Naive thymus-derived CD8-positive, alpha-beta T cell (primary cell): ENCODE data around the gene ZIC5. TPM values are rescaled to one million over a fixed set of nuclear protein-coding genes. Genes with fewer than 3 reads are reported as not detected.
A peak's percentile ranks its signal among the peaks of the same experiment; 100 is the strongest.

Source experiments
- ATAC-seq, 2 donors: fragments of 150-1000 bp; cut with Tn5 transposase in 1 of 2; sonication (Bioruptor Pico), chemical (Tn5 transposase) in 1 of 2; 1 replicate in 1 of 2; 2 replicates in 1 of 2; pipeline ENCODE4 v1.10.0; 2021; ENCODE audit warnings: mild to moderate bottlenecking in 2 of 2, moderate library complexity in 2 of 2
- POLR2A ChIA-PET: fragments of 350-600 bp; sonication (Branson Sonifier 250); formaldehyde crosslinking; loops from one replicate; lab custom pipeline; 2021; ENCODE audit warnings: antibody characterized with exemption; lab: Charles Lee
- DNase-seq, 10 donors: peaks; one replicate each; pipeline versions ENCODE4 v3.0.0 to v3.0.0-alpha.2; 2020 to 2022
- H3K27ac Mint-ChIP-seq, 10 donors: one replicate each; pipeline ENCODE4 v1.8.0; 2020 to 2022; ENCODE audit warnings: mild to moderate bottlenecking in 10 of 10, mixed read lengths in 10 of 10, moderate library complexity in 4 of 10, inconsistent platforms in 1 of 10
- H3K27me3 Mint-ChIP-seq, 5 donors: one replicate each; pipeline ENCODE4 v1.8.0; 2021 to 2022; ENCODE audit warnings: mixed read lengths in 5 of 5
- H3K36me3 Mint-ChIP-seq, 3 donors: one replicate each; pipeline ENCODE4 v1.8.0; 2020 to 2022; ENCODE audit warnings: mixed read lengths in 3 of 3, mild to moderate bottlenecking in 2 of 3, inconsistent platforms in 1 of 3
- H3K4me1 Mint-ChIP-seq, 4 donors: one replicate each; pipeline ENCODE4 v1.8.0; 2021 to 2022; ENCODE audit warnings: mixed read lengths in 4 of 4
- H3K4me3 Mint-ChIP-seq, 10 donors: one replicate each; pipeline ENCODE4 v1.8.0; 2020 to 2022; ENCODE audit warnings: mild to moderate bottlenecking in 10 of 10, mixed read lengths in 10 of 10, moderate library complexity in 6 of 10, inconsistent platforms in 1 of 10
- H3K9me3 Mint-ChIP-seq, 9 donors: one replicate each; pipeline ENCODE4 v1.8.0; 2020 to 2022; ENCODE audit warnings: mixed read lengths in 9 of 9, mild to moderate bottlenecking in 3 of 9, inconsistent platforms in 1 of 9, moderate library complexity in 1 of 9
- polyA plus RNA-seq, 3 donors: library from polyadenylated mRNA; unstranded; fragments of 300-500 nt; fragmentation: Illumina TruSeq; gene quantifications; one replicate each; pipeline ENCODE4 v1.2.3, GENCODE V29; 2021
- total RNA-seq, 8 experiments: library from RNA in 2 of 8; stranded (reverse) in 2 of 8; gene quantifications; one replicate each; pipeline ENCODE4 v1.2.3 and lab custom pipeline; 2021 to 2026

The ZIC5 gene
- total and polyA plus RNA-seq, 5 experiments from 2014 or later = not detected

- ATAC-seq (no peak), DNase-seq (no peak)
- peak overlapping the region in 2 of 10 donors; percentile 4 to 36 for H3K4me3 Mint-ChIP-seq
- H3K27me3 Mint-ChIP-seq = peaks cover 62 to 95% (median 69%) of the 10 kb centered on the region in 5 donors
- H3K4me1 Mint-ChIP-seq = peaks cover 8 to 35% (median 25%) of the 10 kb centered on the region in 4 donors
- H3K27ac Mint-ChIP-seq = peak overlapping the region in 1 of 10 donors; percentile 56
- peaks cover 9 to 47% (median 21%) of the 10 kb centered on the region in 9 donors for H3K9me3 Mint-ChIP-seq
- peaks cover 6 to 35% (median 20%) of the 10 kb centered on the region in 3 donors for H3K36me3 Mint-ChIP-seq
- POLR2A ChIA-PET = interaction anchor here (0.6 to 2.7 kb wide), 4 partner anchors 9 to 337 kb away, joined by 3 to 9 read pairs (median 4); partner anchors contain the start of gene ZIC2
These were observed 21.4 kb upstream of the ZIC5 start for GRCh38 chr13:99992949-99993351.

GRCh38 chr13:99991828-99992775 is 20.5 kb upstream of the ZIC5 start:
- POLR2A ChIA-PET = interaction anchor here (0.7 to 2.7 kb wide), 5 partner anchors 9 to 336 kb away, joined by 3 to 9 read pairs (median 4); partner anchors contain the start of gene ZIC2
- peaks cover 6 to 37% (median 20%) of the 10 kb centered on the region in 3 donors for H3K36me3 Mint-ChIP-seq
- DNase-seq (peak in 1 of 10 donors; percentile 12), ATAC-seq (no peak)
- peaks cover 65 to 100% (median 77%) of the 10 kb centered on the region in 5 donors for H3K27me3 Mint-ChIP-seq
- H3K4me1 Mint-ChIP-seq = peaks cover 8 to 35% (median 25%) of the 10 kb centered on the region in 4 donors
- H3K9me3 Mint-ChIP-seq = peaks cover 9 to 52% (median 21%) of the 10 kb centered on the region in 9 donors
- H3K27ac Mint-ChIP-seq = peak overlapping the region in 2 of 10 donors; percentile 61 to 79
- H3K4me3 Mint-ChIP-seq = peak overlapping the region in 2 of 10 donors; percentile 22 to 36

- POLR2A ChIA-PET = interaction anchor here (0.6 to 2.7 kb wide), 5 partner anchors 8 to 669 kb away, joined by 3 to 9 read pairs (median 5); partner anchors contain the start of gene ZIC2
- DNase-seq (no peak), ATAC-seq (no peak)
- Mint-ChIP-seq H3K36me3 (peaks cover 6 to 36% (median 19%) of the 10 kb centered on the region in 3 donors), H3K27me3 (peaks cover 61 to 100% (median 79%) of the 10 kb centered on the region in 5 donors), H3K4me3 (peak overlapping the region in 3 of 10 donors; percentile 22 to 42 (median 41)), H3K4me1 (peaks cover 8 to 36% (median 26%) of the 10 kb centered on the region in 4 donors), H3K9me3 (peaks cover 9 to 56% (median 21%) of the 10 kb centered on the region in 9 donors), H3K27ac (peak overlapping the region in 1 of 10 donors; percentile 44)
These were observed 19.7 kb upstream of the ZIC5 start for GRCh38 chr13:99991013-99991827.

- peak overlapping the region in 2 of 10 donors; percentile 14 to 71 for H3K27ac Mint-ChIP-seq
- peaks cover 57 to 99% (median 75%) of the 10 kb centered on the region in 5 donors for H3K27me3 Mint-ChIP-seq
- H3K9me3 Mint-ChIP-seq = peaks cover 8 to 52% (median 18%) of the 10 kb centered on the region in 9 donors
- peak overlapping the region; percentile 7 to 62 (median 42) for H3K4me3 Mint-ChIP-seq
- H3K4me1 Mint-ChIP-seq = peaks cover 9 to 41% (median 28%) of the 10 kb centered on the region in 4 donors
- peak; percentile 35 to 47 for ATAC-seq
- POLR2A ChIA-PET = interaction anchor here (0.6 to 2.7 kb wide), 4 partner anchors 10 to 670 kb away, joined by 4 to 9 read pairs (median 6); partner anchors contain the start of gene ZIC2
- peak in 2 of 10 donors; percentile 14 to 27 for DNase-seq
- H3K36me3 Mint-ChIP-seq = peaks cover 8 to 32% (median 21%) of the 10 kb centered on the region in 3 donors
These were observed 18.8 kb upstream of the ZIC5 start for GRCh38 chr13:99990126-99990977.

GRCh38 chr13:99989276-99990125 is 17.9 kb upstream of the ZIC5 start:
- peak overlapping the region in 9 of 10 donors; percentile 2 to 78 (median 48) for H3K4me3 Mint-ChIP-seq

GRCh38 chr13:99988529-99989275 is 17.1 kb upstream of the ZIC5 start:
- H3K27me3 Mint-ChIP-seq = peaks cover 44 to 94% (median 70%) of the 10 kb centered on the region in 5 donors
- H3K4me1 Mint-ChIP-seq = peaks cover 7 to 41% (median 30%) of the 10 kb centered on the region in 4 donors
- H3K4me3 Mint-ChIP-seq = peak overlapping the region in 8 of 10 donors; percentile 22 to 78 (median 50)
- peak overlapping the region in 3 of 10 donors; percentile 56 to 61 (median 59) for H3K27ac Mint-ChIP-seq
- no peak for ATAC-seq
- POLR2A ChIA-PET = interaction anchor here (1.3 kb wide), 1 partner anchor 9 kb away, joined by 4 read pairs; no protein-coding TSS in a partner anchor
- DNase-seq = peak in 1 of 10 donors; percentile 6
- H3K9me3 Mint-ChIP-seq = peaks cover 0 to 51% (median 14%) of the 10 kb centered on the region in 9 donors
- H3K36me3 Mint-ChIP-seq = peaks cover 10 to 29% (median 13%) of the 10 kb centered on the region in 3 donors

More at GRCh38 chr13:99989276-99990125, 17.9 kb upstream of the ZIC5 start:
- Mint-ChIP-seq H3K27ac (peak overlapping the region in 3 of 10 donors; percentile 14 to 71 (median 61)), H3K27me3 (peaks cover 50 to 94% (median 70%) of the 10 kb centered on the region in 5 donors), H3K36me3 (peaks cover 6 to 24% (median 15%) of the 10 kb centered on the region in 3 donors), H3K4me1 (peaks cover 9 to 41% (median 27%) of the 10 kb centered on the region in 4 donors), H3K9me3 (peaks cover 0 to 47% (median 12%) of the 10 kb centered on the region in 9 donors)
- ATAC-seq = peak; percentile 18 to 41
- peak in 2 of 10 donors; percentile 16 to 21 for DNase-seq
- POLR2A ChIA-PET = interaction anchor here (1.3 to 2.1 kb wide), 2 partner anchors 9 to 15 kb away, joined by 4 to 6 read pairs; no protein-coding TSS in a partner anchor

GRCh38 chr13:99987154-99988019 is 15.8 kb upstream of the ZIC5 start:
- POLR2A ChIA-PET = interaction anchor here (1.1 to 1.8 kb wide), 2 partner anchors 10 to 12 kb away, joined by 4 to 6 read pairs; no protein-coding TSS in a partner anchor
- peak overlapping the region in 2 of 10 donors; percentile 40 to 44 for H3K27ac Mint-ChIP-seq
- H3K36me3 Mint-ChIP-seq = peaks cover 12 to 26% (median 14%) of the 10 kb centered on the region in 3 donors
- no peak for DNase-seq
- peaks cover 35 to 94% (median 64%) of the 10 kb centered on the region in 5 donors for H3K27me3 Mint-ChIP-seq
- H3K4me1 Mint-ChIP-seq = peaks cover 7 to 40% (median 38%) of the 10 kb centered on the region in 4 donors
- H3K9me3 Mint-ChIP-seq = peaks cover 0 to 51% (median 9%) of the 10 kb centered on the region in 9 donors
- ATAC-seq = no peak
- peak overlapping the region in 2 of 10 donors; percentile 6 to 56 for H3K4me3 Mint-ChIP-seq

GRCh38 chr13:99986741-99987140 is 15.2 kb upstream of the ZIC5 start:
- Mint-ChIP-seq H3K36me3 (peaks cover 11 to 23% (median 14%) of the 10 kb centered on the region in 3 donors), H3K4me1 (peaks cover 7 to 39% (median 35%) of the 10 kb centered on the region in 4 donors), H3K9me3 (peaks cover 0 to 46% (median 9%) of the 10 kb centered on the region in 9 donors), H3K27ac (peak overlapping the region in 1 of 10 donors; percentile 30), H3K4me3 (peak overlapping the region in 1 of 10 donors; percentile 38), H3K27me3 (peaks cover 28 to 87% (median 58%) of the 10 kb centered on the region in 5 donors)
- DNase-seq = no peak
- ATAC-seq = no peak
- POLR2A ChIA-PET = interaction anchor here (1.1 to 1.8 kb wide), 2 partner anchors 9 to 11 kb away, joined by 4 to 6 read pairs; no protein-coding TSS in a partner anchor
